Measurements from ENCODE around the gene SUV39H1.

DNA sequence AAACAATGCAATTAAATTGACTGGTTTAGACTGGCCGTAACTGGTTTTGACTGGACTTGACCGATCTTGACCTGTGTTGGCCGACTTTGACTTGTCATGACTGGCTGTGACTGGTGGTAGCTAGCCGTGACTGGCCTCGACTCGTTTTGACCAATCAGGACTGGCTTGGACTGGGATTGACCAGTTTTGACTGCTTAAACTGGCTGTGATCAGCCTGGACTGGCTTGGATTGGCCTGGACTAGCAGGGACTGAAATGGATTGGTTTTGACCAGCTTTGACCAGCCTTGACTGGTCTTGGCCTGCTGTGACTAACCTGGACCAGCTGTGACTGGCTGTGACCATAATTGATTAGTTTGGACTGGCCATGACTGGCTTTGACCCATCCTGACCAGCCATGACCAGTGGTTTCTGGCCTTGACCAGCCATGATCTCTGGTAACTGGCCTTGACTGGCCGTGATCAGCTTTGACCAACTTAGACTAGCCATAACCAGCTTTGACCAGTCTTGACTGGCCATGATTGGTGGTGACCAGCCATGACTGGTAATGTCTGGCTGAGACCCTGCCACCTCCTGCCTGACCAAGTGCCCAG lies 13.1 kb downstream of the SUV39H1 start:
- no peak for TF ChIP-seq ZBTB17 (tag by site-specific recombination; IDR thresholded peaks at IDR 0.05)
- no peak for TF ChIP-seq CTCF (tag by site-specific recombination; IDR thresholded peaks at IDR 0.05)
- TF ChIP-seq KLF7 (tag by site-specific recombination; IDR thresholded peaks at IDR 0.05; ENCODE audit: borderline replicate concordance), result no peak
- TF ChIP-seq ZNF274 (IDR thresholded peaks at IDR 0.05; ENCODE audit: low read length), result no peak
- TF ChIP-seq ZNF274 (tag by site-specific recombination; IDR thresholded peaks at IDR 0.05; ENCODE audit: borderline replicate concordance), result no peak
- no peak for TF ChIP-seq YY1 (tag by site-specific recombination; IDR thresholded peaks at IDR 0.05)
- TF ChIP-seq, protein P1, sequence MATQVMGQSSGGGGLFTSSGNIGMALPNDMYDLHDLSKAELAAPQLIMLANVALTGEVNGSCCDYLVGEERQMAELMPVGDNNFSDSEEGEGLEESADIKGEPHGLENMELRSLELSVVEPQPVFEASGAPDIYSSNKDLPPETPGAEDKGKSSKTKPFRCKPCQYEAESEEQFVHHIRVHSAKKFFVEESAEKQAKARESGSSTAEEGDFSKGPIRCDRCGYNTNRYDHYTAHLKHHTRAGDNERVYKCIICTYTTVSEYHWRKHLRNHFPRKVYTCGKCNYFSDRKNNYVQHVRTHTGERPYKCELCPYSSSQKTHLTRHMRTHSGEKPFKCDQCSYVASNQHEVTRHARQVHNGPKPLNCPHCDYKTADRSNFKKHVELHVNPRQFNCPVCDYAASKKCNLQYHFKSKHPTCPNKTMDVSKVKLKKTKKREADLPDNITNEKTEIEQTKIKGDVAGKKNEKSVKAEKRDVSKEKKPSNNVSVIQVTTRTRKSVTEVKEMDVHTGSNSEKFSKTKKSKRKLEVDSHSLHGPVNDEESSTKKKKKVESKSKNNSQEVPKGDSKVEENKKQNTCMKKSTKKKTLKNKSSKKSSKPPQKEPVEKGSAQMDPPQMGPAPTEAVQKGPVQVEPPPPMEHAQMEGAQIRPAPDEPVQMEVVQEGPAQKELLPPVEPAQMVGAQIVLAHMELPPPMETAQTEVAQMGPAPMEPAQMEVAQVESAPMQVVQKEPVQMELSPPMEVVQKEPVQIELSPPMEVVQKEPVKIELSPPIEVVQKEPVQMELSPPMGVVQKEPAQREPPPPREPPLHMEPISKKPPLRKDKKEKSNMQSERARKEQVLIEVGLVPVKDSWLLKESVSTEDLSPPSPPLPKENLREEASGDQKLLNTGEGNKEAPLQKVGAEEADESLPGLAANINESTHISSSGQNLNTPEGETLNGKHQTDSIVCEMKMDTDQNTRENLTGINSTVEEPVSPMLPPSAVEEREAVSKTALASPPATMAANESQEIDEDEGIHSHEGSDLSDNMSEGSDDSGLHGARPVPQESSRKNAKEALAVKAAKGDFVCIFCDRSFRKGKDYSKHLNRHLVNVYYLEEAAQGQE (tag by site-specific recombination; IDR thresholded peaks at IDR 0.05), result no peak
- TF ChIP-seq KLF17 (tag by site-specific recombination; IDR thresholded peaks at IDR 0.05), result no peak
- TF ChIP-seq ZNF16 (tag by site-specific recombination; IDR thresholded peaks at IDR 0.05; ENCODE audit: low read depth), result no peak
- TF ChIP-seq ZNF10 (tag by site-specific recombination; IDR thresholded peaks at IDR 0.05), result no peak
- no peak for TF ChIP-seq SETDB1 (IDR thresholded peaks at IDR 0.05; ENCODE audit: insufficient read length, low read length)
- TF ChIP-seq ZNF416 (tag by site-specific recombination; IDR thresholded peaks at IDR 0.05), result no peak
- TF ChIP-seq, protein P2, sequence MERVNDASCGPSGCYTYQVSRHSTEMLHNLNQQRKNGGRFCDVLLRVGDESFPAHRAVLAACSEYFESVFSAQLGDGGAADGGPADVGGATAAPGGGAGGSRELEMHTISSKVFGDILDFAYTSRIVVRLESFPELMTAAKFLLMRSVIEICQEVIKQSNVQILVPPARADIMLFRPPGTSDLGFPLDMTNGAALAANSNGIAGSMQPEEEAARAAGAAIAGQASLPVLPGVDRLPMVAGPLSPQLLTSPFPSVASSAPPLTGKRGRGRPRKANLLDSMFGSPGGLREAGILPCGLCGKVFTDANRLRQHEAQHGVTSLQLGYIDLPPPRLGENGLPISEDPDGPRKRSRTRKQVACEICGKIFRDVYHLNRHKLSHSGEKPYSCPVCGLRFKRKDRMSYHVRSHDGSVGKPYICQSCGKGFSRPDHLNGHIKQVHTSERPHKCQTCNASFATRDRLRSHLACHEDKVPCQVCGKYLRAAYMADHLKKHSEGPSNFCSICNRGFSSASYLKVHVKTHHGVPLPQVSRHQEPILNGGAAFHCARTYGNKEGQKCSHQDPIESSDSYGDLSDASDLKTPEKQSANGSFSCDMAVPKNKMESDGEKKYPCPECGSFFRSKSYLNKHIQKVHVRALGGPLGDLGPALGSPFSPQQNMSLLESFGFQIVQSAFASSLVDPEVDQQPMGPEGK (tag by site-specific recombination; IDR thresholded peaks at IDR 0.05), result no peak
- TF ChIP-seq MYNN (tag by site-specific recombination; IDR thresholded peaks at IDR 0.05; ENCODE audit: borderline replicate concordance), result no peak
